Measurements from ENCODE around the gene MRPS25. TPM values are rescaled to one million over a fixed set of nuclear protein-coding genes. Genes with fewer than 3 reads are reported as not detected.

MRPS25 gene
- polyA plus RNA-seq, 1 donor from 2014 or later = 74.4 TPM

- H3K4me3 ChIP-seq (ENCODE audit: low read length) = peak overlapping the region; percentile 99
Measured at GRCh38 chr3:15063238-15063637, 1.9 kb downstream of the MRPS25 start.

GRCh38 chr3:15060029-15060428 lies 5.1 kb downstream of the MRPS25 start:
- H3K9me3 ChIP-seq (ENCODE audit: low read length) = no peaks in the 10 kb centered on the region
- H3K27ac ChIP-seq (ENCODE audit: low read length) = no peak overlapping the region
- no peak overlapping the region for H3K4me3 ChIP-seq (ENCODE audit: low read length)
- no peak overlapping the region for H3K9ac ChIP-seq (ENCODE audit: low read length)
- H3F3A ChIP-seq (ENCODE audit: insufficient read depth, low read length, poor library complexity, severe bottlenecking) = no peaks in the 10 kb centered on the region
- H3K36me3 ChIP-seq (ENCODE audit: insufficient read depth, low read length) = peaks cover 4% of the 10 kb centered on the region
- peaks cover 18% of the 10 kb centered on the region for H3K79me2 ChIP-seq (replicated peaks; ENCODE audit: insufficient read depth, low read length)
- H2AFZ ChIP-seq (ENCODE audit: low read depth, low read length) = no peak overlapping the region
- H4K20me1 ChIP-seq (ENCODE audit: insufficient read depth) = no peaks in the 10 kb centered on the region
- no peaks in the 10 kb centered on the region for H3K27me3 ChIP-seq (ENCODE audit: insufficient read depth, low read depth, low read length)
- H3K9me2 ChIP-seq (ENCODE audit: insufficient read depth, low read length) = no peaks in the 10 kb centered on the region
- H3K4me2 ChIP-seq (ENCODE audit: low read length) = no peak overlapping the region
- TF ChIP-seq CTCF (IDR thresholded peaks at IDR 0.05; ENCODE audit: poor library complexity, severe bottlenecking) = no peak
- no peak for TF ChIP-seq RAD21 (conservative IDR thresholded peaks at IDR 0.05)
- no peak for TF ChIP-seq EZH2 (IDR thresholded peaks at IDR 0.05; ENCODE audit: borderline replicate concordance, insufficient read depth, low read length, poor library complexity, severe bottlenecking)
- TF ChIP-seq EP300 (conservative IDR thresholded peaks at IDR 0.05; ENCODE audit: poor library complexity, severe bottlenecking) = no peak
- TF ChIP-seq SMC3 (conservative IDR thresholded peaks at IDR 0.05; ENCODE audit: poor library complexity) = no peak
- TF ChIP-seq MXI1 (conservative IDR thresholded peaks at IDR 0.05; ENCODE audit: poor library complexity, severe bottlenecking) = no peak

More at GRCh38 chr3:15063238-15063637, 1.9 kb downstream of the MRPS25 start:
- H3K9me2 ChIP-seq (ENCODE audit: insufficient read depth, low read length) = no peaks in the 10 kb centered on the region
- no peak overlapping the region for H3K27ac ChIP-seq (ENCODE audit: low read length)
- no peak overlapping the region for H2AFZ ChIP-seq (ENCODE audit: low read depth, low read length)
- H3K9me3 ChIP-seq (ENCODE audit: low read length) = no peaks in the 10 kb centered on the region
- TF ChIP-seq EP300 (conservative IDR thresholded peaks at IDR 0.05; ENCODE audit: poor library complexity, severe bottlenecking) (no peak), RAD21 (conservative IDR thresholded peaks at IDR 0.05) (no peak), SMC3 (conservative IDR thresholded peaks at IDR 0.05; ENCODE audit: poor library complexity) (no peak), TAF1 (IDR thresholded peaks at IDR 0.05; ENCODE audit: low read depth) (no peak), CTCF (IDR thresholded peaks at IDR 0.05; ENCODE audit: poor library complexity, severe bottlenecking) (no peak), POLR2AphosphoS5 (IDR thresholded peaks at IDR 0.05) (no peak), MXI1 (conservative IDR thresholded peaks at IDR 0.05; ENCODE audit: poor library complexity, severe bottlenecking) (no peak), EZH2 (IDR thresholded peaks at IDR 0.05; ENCODE audit: borderline replicate concordance, insufficient read depth, low read length, poor library complexity, severe bottlenecking) (no peak), REST (IDR thresholded peaks at IDR 0.05; ENCODE audit: borderline replicate concordance) (no peak)
- H3K27me3 ChIP-seq (ENCODE audit: insufficient read depth, low read depth, low read length) = no peaks in the 10 kb centered on the region
- peaks cover 4% of the 10 kb centered on the region for H3K36me3 ChIP-seq (ENCODE audit: insufficient read depth, low read length)
- no peak overlapping the region for H3K4me2 ChIP-seq (ENCODE audit: low read length)
- H3K79me2 ChIP-seq (replicated peaks; ENCODE audit: insufficient read depth, low read length) = peaks cover 18% of the 10 kb centered on the region
- H3K9ac ChIP-seq (ENCODE audit: low read length) = no peak overlapping the region
- no peaks in the 10 kb centered on the region for H4K20me1 ChIP-seq (ENCODE audit: insufficient read depth)
- no peaks in the 10 kb centered on the region for H3F3A ChIP-seq (ENCODE audit: insufficient read depth, low read length, poor library complexity, severe bottlenecking)
